ENCODE results near the gene ERGIC1. TPM values are rescaled to one million over a fixed set of nuclear protein-coding genes. Genes with fewer than 3 reads are reported as not detected.

The ERGIC1 gene
- total RNA-seq, 1 donor from 2014 or later: 99.1 TPM

- no peak overlapping the region for H3K4me3 ChIP-seq (ENCODE audit: low read depth, low read length)
- TF ChIP-seq CTCF (conservative IDR thresholded peaks at IDR 0.05; ENCODE audit: low read depth, low read length): no peak
- peak; percentile 97 for DNase-seq (ENCODE audit: low read depth)
These were observed 97.0 kb downstream of the ERGIC1 start for GRCh38 chr5:172931001-172931536.

GRCh38 chr5:172932313-172933017, 98.4 kb downstream of the ERGIC1 start:
- TF ChIP-seq CTCF (conservative IDR thresholded peaks at IDR 0.05; ENCODE audit: low read depth, low read length): peak; percentile 91
- DNase-seq (ENCODE audit: low read depth): no peak
- H3K4me3 ChIP-seq (ENCODE audit: low read depth, low read length): no peak overlapping the region

GRCh38 chr5:172933238-172933637, 99.2 kb downstream of the ERGIC1 start:
- DNase-seq (ENCODE audit: low read depth): no peak
- no peak overlapping the region for H3K4me3 ChIP-seq (ENCODE audit: low read depth, low read length)
- TF ChIP-seq CTCF (conservative IDR thresholded peaks at IDR 0.05; ENCODE audit: low read depth, low read length): no peak

GRCh38 chr5:172935096-172935495, 101.0 kb downstream of the ERGIC1 start:
- TF ChIP-seq CTCF (conservative IDR thresholded peaks at IDR 0.05; ENCODE audit: low read depth, low read length): no peak
- H3K4me3 ChIP-seq (ENCODE audit: low read depth, low read length): no peak overlapping the region
- DNase-seq (ENCODE audit: low read depth): no peak

GRCh38 chr5:172936401-172936800, 102.3 kb downstream of the ERGIC1 start:
- no peak overlapping the region for H3K4me3 ChIP-seq (ENCODE audit: low read depth, low read length)
- no peak for TF ChIP-seq CTCF (conservative IDR thresholded peaks at IDR 0.05; ENCODE audit: low read depth, low read length)
- DNase-seq (ENCODE audit: low read depth): no peak

GRCh38 chr5:172939071-172939470, 105.0 kb downstream of the ERGIC1 start:
- peak; percentile 50 for TF ChIP-seq CTCF (conservative IDR thresholded peaks at IDR 0.05; ENCODE audit: low read depth, low read length)
- no peak overlapping the region for H3K4me3 ChIP-seq (ENCODE audit: low read depth, low read length)
- no peak for DNase-seq (ENCODE audit: low read depth)
